Measurements from ENCODE around the gene EIF4ENIF1.
"Not testable (repeated sequence)": the region's sequence is repeated elsewhere in the genome, so short reads cannot be mapped to it uniquely, and the experiment has no call there.

The EIF4ENIF1 gene

GRCh38 chr22:31441652-31442051 is 48.0 kb downstream of the EIF4ENIF1 start:
- DNase-seq (ENCODE audit: low read depth): no peak
- no peak for TF ChIP-seq CTCF (IDR thresholded peaks at IDR 0.05; ENCODE audit: control insufficient read depth, extremely low read depth, insufficient read depth)
- no peak overlapping the region for H3K4me3 ChIP-seq (ENCODE audit: low read depth, low read length)

- no peak overlapping the region for H3K4me3 ChIP-seq (ENCODE audit: low read depth, low read length)
- TF ChIP-seq CTCF (IDR thresholded peaks at IDR 0.05; ENCODE audit: control insufficient read depth, extremely low read depth, insufficient read depth): no peak
- DNase-seq (ENCODE audit: low read depth): no peak
Observed at GRCh38 chr22:31440681-31441080, 49.0 kb downstream of the EIF4ENIF1 start.

- no peak for DNase-seq (ENCODE audit: low read depth)
- TF ChIP-seq CTCF (IDR thresholded peaks at IDR 0.05; ENCODE audit: control insufficient read depth, extremely low read depth, insufficient read depth): no peak
- H3K4me3 ChIP-seq (ENCODE audit: low read depth, low read length): no peak overlapping the region
Observed at GRCh38 chr22:31439808-31440207, 49.8 kb downstream of the EIF4ENIF1 start.

- no peak overlapping the region for H3K4me3 ChIP-seq (ENCODE audit: low read depth, low read length)
- no peak for TF ChIP-seq CTCF (IDR thresholded peaks at IDR 0.05; ENCODE audit: control insufficient read depth, extremely low read depth, insufficient read depth)
- no peak for DNase-seq (ENCODE audit: low read depth)
Observed at GRCh38 chr22:31436132-31436531, 53.5 kb downstream of the EIF4ENIF1 start.

- no peak for TF ChIP-seq CTCF (IDR thresholded peaks at IDR 0.05; ENCODE audit: control insufficient read depth, extremely low read depth, insufficient read depth)
- DNase-seq (ENCODE audit: low read depth): no peak
- H3K4me3 ChIP-seq (ENCODE audit: low read depth, low read length): no peak overlapping the region
Observed at GRCh38 chr22:31431950-31432349, 57.7 kb downstream of the EIF4ENIF1 start.

GRCh38 chr22:31425331-31426050 is 64.2 kb downstream of the EIF4ENIF1 start:
- DNase-seq (ENCODE audit: low read depth): no peak
- TF ChIP-seq CTCF (IDR thresholded peaks at IDR 0.05; ENCODE audit: control insufficient read depth, extremely low read depth, insufficient read depth): no peak
- H3K4me3 ChIP-seq (ENCODE audit: low read depth, low read length): no peak overlapping the region

GRCh38 chr22:31402350-31402749 is 87.3 kb downstream of the EIF4ENIF1 start:
- H3K4me3 ChIP-seq (ENCODE audit: low read depth, low read length); DNase-seq (ENCODE audit: low read depth): not testable (repeated sequence)
